ENCODE results near the gene SAXO1. TPM values are rescaled to one million over a fixed set of nuclear protein-coding genes. Genes with fewer than 3 reads are reported as not detected.

Gene SAXO1
- total RNA-seq, 4 donors from 2014 or later, result not detected

- H3K27ac ChIP-seq, result no peak overlapping the region
- TF ChIP-seq CTCF (IDR thresholded peaks at IDR 0.05) (no peak), POLR2A (IDR thresholded peaks at IDR 0.05) (no peak)
- H3K36me3 ChIP-seq, result no peaks in the 10 kb centered on the region
- no peaks in the 10 kb centered on the region for H3K4me1 ChIP-seq
- H3K27me3 ChIP-seq, result no peaks in the 10 kb centered on the region
- DNase-seq, result no peak
- H3K4me3 ChIP-seq, result no peak overlapping the region
- H3K9me3 ChIP-seq, result no peaks in the 10 kb centered on the region
Measured at GRCh38 chr9:18988003-18988402, 45.0 kb downstream of the SAXO1 start.

GRCh38 chr9:18985996-18986395 lies 47.0 kb downstream of the SAXO1 start:
- Histone ChIP-seq H3K27me3 (no peaks in the 10 kb centered on the region), H3K9me3 (no peaks in the 10 kb centered on the region), H3K4me1 (no peaks in the 10 kb centered on the region), H3K4me3 (no peak overlapping the region), H3K36me3 (no peaks in the 10 kb centered on the region), H3K27ac (no peak overlapping the region)
- TF ChIP-seq POLR2A (IDR thresholded peaks at IDR 0.05) (no peak), CTCF (IDR thresholded peaks at IDR 0.05) (no peak)
- DNase-seq, result no peak

GRCh38 chr9:18985464-18985951 lies 47.5 kb downstream of the SAXO1 start:
- no peaks in the 10 kb centered on the region for H3K9me3 ChIP-seq
- no peaks in the 10 kb centered on the region for H3K36me3 ChIP-seq
- no peak for DNase-seq
- no peak overlapping the region for H3K4me3 ChIP-seq
- no peaks in the 10 kb centered on the region for H3K27me3 ChIP-seq
- no peak for TF ChIP-seq CTCF (IDR thresholded peaks at IDR 0.05)
- no peak for TF ChIP-seq POLR2A (IDR thresholded peaks at IDR 0.05)
- no peaks in the 10 kb centered on the region for H3K4me1 ChIP-seq
- H3K27ac ChIP-seq, result no peak overlapping the region

GRCh38 chr9:18982262-18982620 lies 50.8 kb downstream of the SAXO1 start:
- Histone ChIP-seq H3K4me3 (no peak overlapping the region), H3K27me3 (no peaks in the 10 kb centered on the region), H3K4me1 (peaks cover 0 to 7% (median 0%) of the 10 kb centered on the region in 4 donors), H3K27ac (no peak overlapping the region), H3K9me3 (no peaks in the 10 kb centered on the region), H3K36me3 (no peaks in the 10 kb centered on the region)
- DNase-seq, result no peak
- TF ChIP-seq CTCF (IDR thresholded peaks at IDR 0.05) (no peak), POLR2A (IDR thresholded peaks at IDR 0.05) (no peak)

GRCh38 chr9:18981476-18982261 lies 51.3 kb downstream of the SAXO1 start:
- Histone ChIP-seq H3K27ac (no peak overlapping the region), H3K27me3 (no peaks in the 10 kb centered on the region), H3K36me3 (no peaks in the 10 kb centered on the region), H3K4me1 (peaks cover 0 to 11% (median 0%) of the 10 kb centered on the region in 4 donors), H3K4me3 (no peak overlapping the region), H3K9me3 (no peaks in the 10 kb centered on the region)
- TF ChIP-seq CTCF (IDR thresholded peaks at IDR 0.05) (no peak), POLR2A (IDR thresholded peaks at IDR 0.05) (no peak)
- DNase-seq, result no peak
